ENCODE results near the gene ITGB5.
"Not testable (repeated sequence)": the region's sequence is repeated elsewhere in the genome, so short reads cannot be mapped to it uniquely, and the experiment has no call there.

Gene ITGB5

GRCh38 chr3:124786511-124787241, 100.5 kb downstream of the ITGB5 start:
- no peak for DNase-seq

- DNase-seq: no peak
Measured at GRCh38 chr3:124785973-124786372, 101.2 kb downstream of the ITGB5 start.

- DNase-seq: no peak
Measured at GRCh38 chr3:124784686-124785382, 102.3 kb downstream of the ITGB5 start.

- no peak for DNase-seq
Measured at GRCh38 chr3:124783696-124784095, 103.5 kb downstream of the ITGB5 start.

- DNase-seq: not testable (repeated sequence)
Measured at GRCh38 chr3:124782377-124782712, 104.8 kb downstream of the ITGB5 start.

- DNase-seq: no peak
Measured at GRCh38 chr3:124781476-124782376, 105.4 kb downstream of the ITGB5 start.

- DNase-seq: peak; percentile 56 to 68
Measured at GRCh38 chr3:124780761-124781475, 106.2 kb downstream of the ITGB5 start.

GRCh38 chr3:124780356-124780755, 106.8 kb downstream of the ITGB5 start:
- no peak for DNase-seq

GRCh38 chr3:124779751-124780191, 107.4 kb downstream of the ITGB5 start:
- DNase-seq: no peak

- no peak for DNase-seq
Measured at GRCh38 chr3:124779116-124779515, 108.0 kb downstream of the ITGB5 start.

- DNase-seq: peak; percentile 26 to 36
Measured at GRCh38 chr3:124777762-124778470, 109.2 kb downstream of the ITGB5 start.

GRCh38 chr3:124776856-124777255, 110.3 kb downstream of the ITGB5 start:
- no peak for DNase-seq

- no peak for DNase-seq
Measured at GRCh38 chr3:124775877-124776276, 111.3 kb downstream of the ITGB5 start.

- no peak for DNase-seq
Measured at GRCh38 chr3:124774841-124775402, 112.2 kb downstream of the ITGB5 start.

- DNase-seq: no peak
Measured at GRCh38 chr3:124774327-124774718, 112.8 kb downstream of the ITGB5 start.

- no peak for DNase-seq
Measured at GRCh38 chr3:124773351-124774326, 113.5 kb downstream of the ITGB5 start.

GRCh38 chr3:124772081-124772831, 114.9 kb downstream of the ITGB5 start:
- DNase-seq: peak; percentile 74 to 75

GRCh38 chr3:124771083-124771445, 116.1 kb downstream of the ITGB5 start:
- no peak for DNase-seq

- peak; percentile 60 to 81 for DNase-seq
Measured at GRCh38 chr3:124770336-124771082, 116.7 kb downstream of the ITGB5 start.
